Pancreas (tissue), 10 donors: ENCODE measurements around the gene PAPPA. TPM values are rescaled to one million over a fixed set of nuclear protein-coding genes. Genes with fewer than 3 reads are reported as not detected.

ENCODE experiments used
- ATAC-seq, 4 donors: fragments of 200-7000 bp; cut with Tn5 transposase; one replicate each; pipeline versions ENCODE4 v1.8.0 to v1.9.1; 2020; ENCODE audit warnings: mild to moderate bottlenecking in 4 of 4, moderate library complexity in 4 of 4
- DNase-seq, 6 donors: peaks; one replicate each; pipeline ENCODE4 v3.0.0-alpha.2; 2020
- FAIRE-seq: peaks from 2 replicates; lab custom pipeline; 2012; peaks lifted over from hg19 to GRCh38; lab: Jason Lieb, UNC
- H3K27ac ChIP-seq, 4 donors: fragments of 200-600 bp; sonication (generic); 1 replicate in 3 of 4; 2 replicates in 1 of 4; pipeline versions ENCODE4 v1.5.0 to v1.8.0; 2020
- H3K27me3 ChIP-seq, 4 donors: fragments of 200-600 bp; one replicate each; pipeline ENCODE4 v1.8.0; 2021
- H3K36me3 ChIP-seq, 3 donors: fragments of 200-600 bp; sonication (generic) in 1 of 3; one replicate each; pipeline versions ENCODE4 v1.5.0 to v1.8.0; 2020 to 2021
- H3K4me1 ChIP-seq, 3 donors: fragments of 200-600 bp; one replicate each; pipeline ENCODE4 v1.8.0; 2021
- H3K4me3 ChIP-seq, 4 donors: fragments of 200-600 bp; sonication (generic) in 2 of 4; one replicate each; pipeline versions ENCODE4 v1.5.0 to v1.8.0; 2020 to 2021
- H3K9me3 ChIP-seq, 4 donors: fragments of 200-600 bp; one replicate each; pipeline ENCODE4 v1.8.0; 2021
- WGBS, 2 donors: extraction: QIAGEN DNeasy Blood & Tissue Kit; methylation state at CpG; one replicate each; pipeline ENCODE4 v1.1.7; 2013; 5-methylcytosine and 5-hydroxymethylcytosine counted together
- intact Hi-C, 3 donors: fragments of 100-400 bp; cut with DNase I; formaldehyde crosslinking; loops; one replicate each; pipeline versions ENCODE4 v1.11.1 to v1.14.2; 2022
- polyA plus RNA-seq, 2 donors: library from polyadenylated mRNA; stranded (reverse); fragments of 200-250 nt; gene quantifications; one replicate each; pipeline ENCODE4 v1.2.3, GENCODE V29; 2013
- total RNA-seq, 6 donors: library from RNA; stranded (reverse); fragmentation: NEBNext Ultra II Directional in 4 of 6; extraction: Animal tissue kit (Norgen Biotek cat#: 25700) in 4 of 6; gene quantifications; one replicate each; pipeline versions ENCODE4 v1.2.1 to v1.2.4, GENCODE V29; 2021 to 2023
- TF ChIP-seq, protein P1 (sequence below), 4 donors: fragments of 200-600 bp; sonication (generic) in 3 of 4; IDR thresholded peaks; one replicate each; pipeline versions ENCODE4 v1.5.0 to v1.8.0; 2021; ENCODE audit warnings: antibody characterized with exemption in 4 of 4
- donor health status: healthy with polysubstance abuse.
- donor health status: DM: no; HTN: no; CAD: no; lungs with moderate emphysema.
- donor health status: DM: no; HTN: no; CAD: no.
- donor health status: control.
- donor health status: control.
- donor health status: Bipolar disorder and iron deficiency.
- donor health status: DM: yes; HTN: yes; CAD: no.
- donor health status: DM: no; HTN: no; CAD: no.
- donor health status: DM: no; HTN: no; CAD: no.
- donor health status: DM: yes; HTN: yes; CAD: no.

Gene PAPPA
- total and polyA plus RNA-seq, 8 donors: 0.11 to 3.4 (median 0.76) TPM

DNA sequence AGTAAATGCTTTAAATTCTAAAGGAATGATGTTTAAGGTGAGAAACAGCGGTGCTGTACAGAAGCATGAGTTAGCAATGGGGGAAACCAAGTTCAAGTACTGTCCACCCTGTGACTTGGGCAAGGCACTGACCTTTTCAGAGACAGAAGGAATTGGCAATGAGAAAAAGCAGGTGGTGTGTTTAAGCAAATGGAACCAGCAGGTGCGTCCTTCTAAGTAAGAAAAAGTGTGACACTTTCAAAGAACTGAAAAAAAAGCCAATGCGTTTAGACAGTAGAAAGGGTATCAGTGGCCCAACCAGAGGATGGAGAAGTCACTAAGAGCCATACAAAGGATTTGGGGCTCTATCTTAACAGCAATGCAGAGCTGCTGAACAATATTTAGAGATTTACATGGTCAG is 250.6 kb downstream of the PAPPA start:
- no peak for DNase-seq
- no peaks in the 10 kb centered on the region for H3K9me3 ChIP-seq
- FAIRE-seq: no peak
- 93 to 94% methylated on average over 3 of the region's 3 CpGs for WGBS, 2 donors
- H3K36me3 ChIP-seq: no peaks in the 10 kb centered on the region
- no peak for ATAC-seq
- no peaks in the 10 kb centered on the region for H3K4me1 ChIP-seq
- no peak overlapping the region for H3K4me3 ChIP-seq
- TF ChIP-seq, protein P1, sequence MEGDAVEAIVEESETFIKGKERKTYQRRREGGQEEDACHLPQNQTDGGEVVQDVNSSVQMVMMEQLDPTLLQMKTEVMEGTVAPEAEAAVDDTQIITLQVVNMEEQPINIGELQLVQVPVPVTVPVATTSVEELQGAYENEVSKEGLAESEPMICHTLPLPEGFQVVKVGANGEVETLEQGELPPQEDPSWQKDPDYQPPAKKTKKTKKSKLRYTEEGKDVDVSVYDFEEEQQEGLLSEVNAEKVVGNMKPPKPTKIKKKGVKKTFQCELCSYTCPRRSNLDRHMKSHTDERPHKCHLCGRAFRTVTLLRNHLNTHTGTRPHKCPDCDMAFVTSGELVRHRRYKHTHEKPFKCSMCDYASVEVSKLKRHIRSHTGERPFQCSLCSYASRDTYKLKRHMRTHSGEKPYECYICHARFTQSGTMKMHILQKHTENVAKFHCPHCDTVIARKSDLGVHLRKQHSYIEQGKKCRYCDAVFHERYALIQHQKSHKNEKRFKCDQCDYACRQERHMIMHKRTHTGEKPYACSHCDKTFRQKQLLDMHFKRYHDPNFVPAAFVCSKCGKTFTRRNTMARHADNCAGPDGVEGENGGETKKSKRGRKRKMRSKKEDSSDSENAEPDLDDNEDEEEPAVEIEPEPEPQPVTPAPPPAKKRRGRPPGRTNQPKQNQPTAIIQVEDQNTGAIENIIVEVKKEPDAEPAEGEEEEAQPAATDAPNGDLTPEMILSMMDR (IDR thresholded peaks at IDR 0.05): no peak
- no peaks in the 10 kb centered on the region for H3K27me3 ChIP-seq
- intact Hi-C loops: no loop called here
- H3K27ac ChIP-seq: no peak overlapping the region

DNA sequence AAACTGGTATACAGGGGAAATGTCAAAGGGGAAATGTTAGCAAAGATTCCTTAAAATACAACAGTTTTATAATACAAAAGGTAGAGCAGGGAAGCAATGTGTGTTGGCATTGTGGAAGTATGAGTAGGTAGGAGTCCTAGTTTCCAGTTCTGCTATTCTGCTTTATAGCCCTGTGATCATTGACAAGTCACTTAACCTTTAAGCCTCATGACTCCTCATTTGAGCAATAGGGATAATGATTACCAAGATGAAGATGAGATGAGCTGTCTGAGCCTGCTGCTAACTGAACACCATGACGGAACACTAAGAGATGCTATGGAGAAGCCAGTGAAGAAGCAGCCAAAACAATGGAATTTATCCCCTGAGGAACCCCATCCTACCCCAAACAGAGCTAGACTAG is 251.7 kb downstream of the PAPPA start:
- H3K27me3 ChIP-seq: no peaks in the 10 kb centered on the region
- intact Hi-C loops: no loop called here
- 94 to 100% methylated on average over 1 of the region's 1 CpG for WGBS, 2 donors

DNA sequence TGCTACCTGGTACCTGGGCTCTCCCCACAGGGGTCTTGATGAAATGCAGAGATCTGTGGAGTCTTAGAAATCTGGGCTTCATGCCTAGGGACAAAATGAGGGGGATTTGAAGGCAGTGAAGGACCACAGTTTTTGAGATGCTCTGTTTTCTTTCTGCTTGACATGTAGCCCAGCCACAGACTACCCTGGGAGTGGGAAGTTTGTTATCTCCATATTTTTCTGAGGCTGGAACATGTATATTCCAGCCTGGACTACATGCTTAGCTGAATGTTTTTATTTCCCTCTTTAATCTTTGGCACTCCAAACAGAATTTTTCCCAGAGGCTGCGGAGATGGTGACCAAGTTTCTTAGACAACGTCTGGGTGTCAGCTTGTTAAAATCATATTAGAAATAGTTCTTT is 252.9 kb downstream of the PAPPA start:
- 84 to 88% methylated on average over 2 of the region's 2 CpGs for WGBS, 2 donors
- Histone ChIP-seq H3K9me3 (no peaks in the 10 kb centered on the region), H3K4me3 (no peak overlapping the region), H3K4me1 (no peaks in the 10 kb centered on the region), H3K27me3 (no peaks in the 10 kb centered on the region), H3K27ac (no peak overlapping the region), H3K36me3 (no peaks in the 10 kb centered on the region)
- DNase-seq (no peak), ATAC-seq (no peak), FAIRE-seq (no peak)
- TF ChIP-seq, protein P1 (IDR thresholded peaks at IDR 0.05): no peak
- intact Hi-C loops: no loop called here

More for the DNA sequence above, 251.7 kb downstream of the PAPPA start:
- H3K4me1 ChIP-seq: no peaks in the 10 kb centered on the region
- no peak overlapping the region for H3K27ac ChIP-seq
- H3K4me3 ChIP-seq: no peak overlapping the region
- ATAC-seq (no peak), DNase-seq (no peak), FAIRE-seq (no peak)
- TF ChIP-seq, protein P1 (IDR thresholded peaks at IDR 0.05): no peak
- H3K9me3 ChIP-seq: no peaks in the 10 kb centered on the region
- H3K36me3 ChIP-seq: no peaks in the 10 kb centered on the region

DNA sequence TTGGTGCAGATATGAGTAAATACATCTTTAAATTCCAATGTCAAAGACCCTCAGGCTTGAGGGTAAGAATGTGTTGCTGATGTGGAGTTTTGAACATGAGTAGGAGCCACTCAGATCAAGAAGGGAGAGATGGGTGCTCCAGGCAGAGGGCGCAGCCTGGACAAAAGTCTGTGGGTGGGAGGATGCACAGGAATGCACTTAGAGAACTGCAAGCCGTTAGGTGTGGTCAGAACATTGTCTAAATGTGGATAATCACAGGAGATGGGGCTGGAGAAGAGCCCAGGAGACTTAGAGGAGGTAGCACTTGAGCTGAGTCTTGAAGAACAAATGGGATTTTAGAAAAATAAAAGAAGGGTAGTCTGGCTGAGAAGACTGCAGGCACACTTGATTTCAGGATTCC is 255.5 kb downstream of the PAPPA start:
- H3K9me3 ChIP-seq: no peaks in the 10 kb centered on the region
- intact Hi-C loops: no loop called here
- no peak for ATAC-seq
- no peaks in the 10 kb centered on the region for H3K36me3 ChIP-seq
- 89 to 96% methylated on average over 2 of the region's 2 CpGs for WGBS, 2 donors
- no peak for DNase-seq
- FAIRE-seq: no peak
- no peak overlapping the region for H3K4me3 ChIP-seq
- TF ChIP-seq, protein P1 (IDR thresholded peaks at IDR 0.05): no peak
- no peak overlapping the region for H3K27ac ChIP-seq
- H3K4me1 ChIP-seq: no peaks in the 10 kb centered on the region
- H3K27me3 ChIP-seq: no peaks in the 10 kb centered on the region

DNA sequence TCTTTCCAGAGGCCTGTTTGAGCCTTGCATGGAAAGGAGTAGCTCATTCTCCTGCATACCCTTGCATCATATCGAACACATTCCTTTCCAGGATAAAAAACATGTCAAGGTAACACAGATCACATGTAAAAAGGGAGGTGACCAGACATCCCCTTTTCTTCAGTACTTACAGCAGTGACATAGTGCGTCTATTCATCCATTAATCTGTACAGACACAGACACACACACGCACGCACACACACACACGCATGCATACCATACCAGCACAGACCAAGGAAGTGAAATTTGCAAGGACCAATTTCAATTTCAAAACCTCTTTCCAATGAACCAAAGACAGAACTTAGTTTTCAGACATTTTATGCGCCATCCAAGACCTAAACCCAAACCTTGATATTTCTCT is 256.0 kb downstream of the PAPPA start:
- Histone ChIP-seq H3K9me3 (no peaks in the 10 kb centered on the region), H3K4me1 (no peaks in the 10 kb centered on the region), H3K27me3 (no peaks in the 10 kb centered on the region), H3K36me3 (no peaks in the 10 kb centered on the region), H3K4me3 (no peak overlapping the region), H3K27ac (no peak overlapping the region)
- TF ChIP-seq, protein P1 (IDR thresholded peaks at IDR 0.05): no peak
- WGBS, 2 donors: 88 to 89% methylated on average over 6 of the region's 6 CpGs
- ATAC-seq (no peak), DNase-seq (no peak), FAIRE-seq (no peak)
- intact Hi-C loops: no loop called here
